H1 (cell line): ENCODE results near the gene COL17A1. TPM values are rescaled to one million over a fixed set of nuclear protein-coding genes. Genes with fewer than 3 reads are reported as not detected.

ENCODE experiments used
- ATF2 ChIP-seq: IDR thresholded peaks from 2 replicates; pipeline ENCODE4 v1.6.1; 2012; ENCODE audit warnings: low read length, inconsistent platforms
- BRCA1 ChIP-seq: IDR thresholded peaks from 2 replicates; pipeline ENCODE4 v1.6.1; 2012; ENCODE audit warnings: low read depth, low read length, improper control_type of control experiment
- POLR2AphosphoS5 ChIP-seq: IDR thresholded peaks from 2 replicates; pipeline ENCODE4 v1.6.1; 2011; ENCODE audit warnings: low read depth, low read length
- TAF7 ChIP-seq: optimal IDR thresholded peaks from 2 replicates; pipeline ENCODE3; 2011; ENCODE audit warnings: low read depth, mild to moderate bottlenecking, inconsistent platforms, low read length, moderate library complexity, borderline replicate concordance
- polyA plus RNA-seq, 7 experiments: library from polyadenylated mRNA; depleted of rRNA in 3 of 7; stranded (reverse) in 5 of 7; unstranded in 2 of 7; fragments of >200 nt in 5 of 7; fragments of 200-250 nt in 2 of 7; gene quantifications; 1 replicate in 5 of 7; 2 replicates in 1 of 7; 4 replicates in 1 of 7; pipeline versions ENCODE4 v1.2.1 to v1.2.3, GENCODE V29; 2011 to 2013; ENCODE audit warnings: missing spikeins in 2 of 7, mixed read lengths in 2 of 7
- total RNA-seq: library from RNA; stranded (reverse); fragmentation: NEBNext Ultra II Directional; extraction: Animal tissue kit (Norgen Biotek cat#: 25700); gene quantifications from 2 replicates; pipeline ENCODE4 v1.2.1, GENCODE V29; 2021
- TF ChIP-seq, protein P1 (sequence below): fragments of 300-600 bp; sonication (generic); IDR thresholded peaks from 2 replicates; pipeline ENCODE4 v1.7.1; 2012; ENCODE audit warnings: low read length, moderate library complexity, mild to moderate bottlenecking, inconsistent platforms; ENCODE audit not compliant: insufficient replicate concordance

Gene COL17A1
- total and polyA plus RNA-seq, 2 of the 8 experiments (the other 6 are each of a cell fraction or from before 2014, with no cell fraction given), result 0.35 to 0.37 TPM

DNA sequence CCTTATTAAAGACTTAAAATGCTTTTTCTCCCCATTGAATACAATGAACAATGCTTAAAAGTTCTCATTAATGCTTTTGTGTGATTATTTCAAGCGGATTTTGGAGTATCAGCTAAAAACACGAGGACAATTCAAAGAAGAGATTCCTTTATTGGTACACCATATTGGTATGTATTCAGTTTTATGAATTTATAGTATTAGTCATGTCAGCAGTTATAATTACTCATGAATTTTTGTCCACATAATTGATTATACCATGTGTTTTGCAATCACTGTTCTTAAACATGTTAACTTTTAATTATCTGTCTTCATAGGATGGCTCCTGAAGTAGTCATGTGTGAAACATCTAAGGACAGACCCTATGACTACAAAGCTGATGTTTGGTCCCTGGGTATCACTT lies 86.9 kb downstream of the COL17A1 start (continued):
- TF ChIP-seq, protein P1, sequence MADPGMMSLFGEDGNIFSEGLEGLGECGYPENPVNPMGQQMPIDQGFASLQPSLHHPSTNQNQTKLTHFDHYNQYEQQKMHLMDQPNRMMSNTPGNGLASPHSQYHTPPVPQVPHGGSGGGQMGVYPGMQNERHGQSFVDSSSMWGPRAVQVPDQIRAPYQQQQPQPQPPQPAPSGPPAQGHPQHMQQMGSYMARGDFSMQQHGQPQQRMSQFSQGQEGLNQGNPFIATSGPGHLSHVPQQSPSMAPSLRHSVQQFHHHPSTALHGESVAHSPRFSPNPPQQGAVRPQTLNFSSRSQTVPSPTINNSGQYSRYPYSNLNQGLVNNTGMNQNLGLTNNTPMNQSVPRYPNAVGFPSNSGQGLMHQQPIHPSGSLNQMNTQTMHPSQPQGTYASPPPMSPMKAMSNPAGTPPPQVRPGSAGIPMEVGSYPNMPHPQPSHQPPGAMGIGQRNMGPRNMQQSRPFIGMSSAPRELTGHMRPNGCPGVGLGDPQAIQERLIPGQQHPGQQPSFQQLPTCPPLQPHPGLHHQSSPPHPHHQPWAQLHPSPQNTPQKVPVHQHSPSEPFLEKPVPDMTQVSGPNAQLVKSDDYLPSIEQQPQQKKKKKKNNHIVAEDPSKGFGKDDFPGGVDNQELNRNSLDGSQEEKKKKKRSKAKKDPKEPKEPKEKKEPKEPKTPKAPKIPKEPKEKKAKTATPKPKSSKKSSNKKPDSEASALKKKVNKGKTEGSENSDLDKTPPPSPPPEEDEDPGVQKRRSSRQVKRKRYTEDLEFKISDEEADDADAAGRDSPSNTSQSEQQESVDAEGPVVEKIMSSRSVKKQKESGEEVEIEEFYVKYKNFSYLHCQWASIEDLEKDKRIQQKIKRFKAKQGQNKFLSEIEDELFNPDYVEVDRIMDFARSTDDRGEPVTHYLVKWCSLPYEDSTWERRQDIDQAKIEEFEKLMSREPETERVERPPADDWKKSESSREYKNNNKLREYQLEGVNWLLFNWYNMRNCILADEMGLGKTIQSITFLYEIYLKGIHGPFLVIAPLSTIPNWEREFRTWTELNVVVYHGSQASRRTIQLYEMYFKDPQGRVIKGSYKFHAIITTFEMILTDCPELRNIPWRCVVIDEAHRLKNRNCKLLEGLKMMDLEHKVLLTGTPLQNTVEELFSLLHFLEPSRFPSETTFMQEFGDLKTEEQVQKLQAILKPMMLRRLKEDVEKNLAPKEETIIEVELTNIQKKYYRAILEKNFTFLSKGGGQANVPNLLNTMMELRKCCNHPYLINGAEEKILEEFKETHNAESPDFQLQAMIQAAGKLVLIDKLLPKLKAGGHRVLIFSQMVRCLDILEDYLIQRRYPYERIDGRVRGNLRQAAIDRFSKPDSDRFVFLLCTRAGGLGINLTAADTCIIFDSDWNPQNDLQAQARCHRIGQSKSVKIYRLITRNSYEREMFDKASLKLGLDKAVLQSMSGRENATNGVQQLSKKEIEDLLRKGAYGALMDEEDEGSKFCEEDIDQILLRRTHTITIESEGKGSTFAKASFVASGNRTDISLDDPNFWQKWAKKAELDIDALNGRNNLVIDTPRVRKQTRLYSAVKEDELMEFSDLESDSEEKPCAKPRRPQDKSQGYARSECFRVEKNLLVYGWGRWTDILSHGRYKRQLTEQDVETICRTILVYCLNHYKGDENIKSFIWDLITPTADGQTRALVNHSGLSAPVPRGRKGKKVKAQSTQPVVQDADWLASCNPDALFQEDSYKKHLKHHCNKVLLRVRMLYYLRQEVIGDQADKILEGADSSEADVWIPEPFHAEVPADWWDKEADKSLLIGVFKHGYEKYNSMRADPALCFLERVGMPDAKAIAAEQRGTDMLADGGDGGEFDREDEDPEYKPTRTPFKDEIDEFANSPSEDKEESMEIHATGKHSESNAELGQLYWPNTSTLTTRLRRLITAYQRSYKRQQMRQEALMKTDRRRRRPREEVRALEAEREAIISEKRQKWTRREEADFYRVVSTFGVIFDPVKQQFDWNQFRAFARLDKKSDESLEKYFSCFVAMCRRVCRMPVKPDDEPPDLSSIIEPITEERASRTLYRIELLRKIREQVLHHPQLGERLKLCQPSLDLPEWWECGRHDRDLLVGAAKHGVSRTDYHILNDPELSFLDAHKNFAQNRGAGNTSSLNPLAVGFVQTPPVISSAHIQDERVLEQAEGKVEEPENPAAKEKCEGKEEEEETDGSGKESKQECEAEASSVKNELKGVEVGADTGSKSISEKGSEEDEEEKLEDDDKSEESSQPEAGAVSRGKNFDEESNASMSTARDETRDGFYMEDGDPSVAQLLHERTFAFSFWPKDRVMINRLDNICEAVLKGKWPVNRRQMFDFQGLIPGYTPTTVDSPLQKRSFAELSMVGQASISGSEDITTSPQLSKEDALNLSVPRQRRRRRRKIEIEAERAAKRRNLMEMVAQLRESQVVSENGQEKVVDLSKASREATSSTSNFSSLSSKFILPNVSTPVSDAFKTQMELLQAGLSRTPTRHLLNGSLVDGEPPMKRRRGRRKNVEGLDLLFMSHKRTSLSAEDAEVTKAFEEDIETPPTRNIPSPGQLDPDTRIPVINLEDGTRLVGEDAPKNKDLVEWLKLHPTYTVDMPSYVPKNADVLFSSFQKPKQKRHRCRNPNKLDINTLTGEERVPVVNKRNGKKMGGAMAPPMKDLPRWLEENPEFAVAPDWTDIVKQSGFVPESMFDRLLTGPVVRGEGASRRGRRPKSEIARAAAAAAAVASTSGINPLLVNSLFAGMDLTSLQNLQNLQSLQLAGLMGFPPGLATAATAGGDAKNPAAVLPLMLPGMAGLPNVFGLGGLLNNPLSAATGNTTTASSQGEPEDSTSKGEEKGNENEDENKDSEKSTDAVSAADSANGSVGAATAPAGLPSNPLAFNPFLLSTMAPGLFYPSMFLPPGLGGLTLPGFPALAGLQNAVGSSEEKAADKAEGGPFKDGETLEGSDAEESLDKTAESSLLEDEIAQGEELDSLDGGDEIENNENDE, result no peak
- TF ChIP-seq ATF2 (no peak), POLR2AphosphoS5 (no peak), BRCA1 (no peak), TAF7 (no peak)
